ENCODE results near the gene CCDC154. TPM values are rescaled to one million over a fixed set of nuclear protein-coding genes. Genes with fewer than 3 reads are reported as not detected.

CCDC154 gene
- total RNA-seq, 1 donor from 2014 or later, result under 0.01 TPM

DNA sequence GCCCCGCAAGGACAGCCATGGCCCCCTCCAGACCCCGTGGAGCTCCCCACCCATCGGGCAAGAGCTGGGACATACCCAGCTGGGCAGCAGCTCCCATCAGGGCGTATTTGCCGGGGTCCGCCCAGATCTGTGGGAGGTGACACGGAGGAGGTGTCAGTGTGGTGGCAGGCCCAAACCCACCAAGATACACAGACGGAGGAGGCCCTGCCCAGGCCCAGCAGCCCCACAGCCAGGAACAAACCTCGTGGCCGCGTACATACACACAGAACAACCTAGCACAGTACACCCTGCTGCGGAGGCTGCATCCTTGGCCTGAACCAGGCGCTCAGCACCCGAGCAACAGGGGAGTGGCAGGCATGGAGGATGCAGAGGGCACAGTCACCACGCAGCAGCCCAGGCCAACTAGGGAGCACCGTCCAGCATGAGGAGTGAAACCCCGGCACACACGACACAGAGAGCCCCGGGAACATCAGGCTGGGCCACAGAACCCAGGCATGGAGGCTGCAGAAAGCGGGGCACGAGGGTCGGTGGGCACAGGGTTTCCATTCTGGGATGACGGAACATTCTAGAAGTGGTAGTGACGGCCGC lies 4.9 kb upstream of the CCDC154 start:
- TF ChIP-seq, protein P1, sequence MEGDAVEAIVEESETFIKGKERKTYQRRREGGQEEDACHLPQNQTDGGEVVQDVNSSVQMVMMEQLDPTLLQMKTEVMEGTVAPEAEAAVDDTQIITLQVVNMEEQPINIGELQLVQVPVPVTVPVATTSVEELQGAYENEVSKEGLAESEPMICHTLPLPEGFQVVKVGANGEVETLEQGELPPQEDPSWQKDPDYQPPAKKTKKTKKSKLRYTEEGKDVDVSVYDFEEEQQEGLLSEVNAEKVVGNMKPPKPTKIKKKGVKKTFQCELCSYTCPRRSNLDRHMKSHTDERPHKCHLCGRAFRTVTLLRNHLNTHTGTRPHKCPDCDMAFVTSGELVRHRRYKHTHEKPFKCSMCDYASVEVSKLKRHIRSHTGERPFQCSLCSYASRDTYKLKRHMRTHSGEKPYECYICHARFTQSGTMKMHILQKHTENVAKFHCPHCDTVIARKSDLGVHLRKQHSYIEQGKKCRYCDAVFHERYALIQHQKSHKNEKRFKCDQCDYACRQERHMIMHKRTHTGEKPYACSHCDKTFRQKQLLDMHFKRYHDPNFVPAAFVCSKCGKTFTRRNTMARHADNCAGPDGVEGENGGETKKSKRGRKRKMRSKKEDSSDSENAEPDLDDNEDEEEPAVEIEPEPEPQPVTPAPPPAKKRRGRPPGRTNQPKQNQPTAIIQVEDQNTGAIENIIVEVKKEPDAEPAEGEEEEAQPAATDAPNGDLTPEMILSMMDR (IDR thresholded peaks at IDR 0.05; ENCODE audit: insufficient read depth, low read length, severe bottlenecking), result no peak
- FAIRE-seq (no peak), DNase-seq (ENCODE audit: low read depth) (no peak)
- H3K36me3 ChIP-seq (ENCODE audit: control insufficient read depth, insufficient read depth, low read length), result peaks cover 10% of the 10 kb centered on the region
- H3K4me3 ChIP-seq (ENCODE audit: low read depth, low read length), result no peak overlapping the region
- H3K27me3 ChIP-seq (ENCODE audit: control insufficient read depth, insufficient read depth, low read length), result no peaks in the 10 kb centered on the region

DNA sequence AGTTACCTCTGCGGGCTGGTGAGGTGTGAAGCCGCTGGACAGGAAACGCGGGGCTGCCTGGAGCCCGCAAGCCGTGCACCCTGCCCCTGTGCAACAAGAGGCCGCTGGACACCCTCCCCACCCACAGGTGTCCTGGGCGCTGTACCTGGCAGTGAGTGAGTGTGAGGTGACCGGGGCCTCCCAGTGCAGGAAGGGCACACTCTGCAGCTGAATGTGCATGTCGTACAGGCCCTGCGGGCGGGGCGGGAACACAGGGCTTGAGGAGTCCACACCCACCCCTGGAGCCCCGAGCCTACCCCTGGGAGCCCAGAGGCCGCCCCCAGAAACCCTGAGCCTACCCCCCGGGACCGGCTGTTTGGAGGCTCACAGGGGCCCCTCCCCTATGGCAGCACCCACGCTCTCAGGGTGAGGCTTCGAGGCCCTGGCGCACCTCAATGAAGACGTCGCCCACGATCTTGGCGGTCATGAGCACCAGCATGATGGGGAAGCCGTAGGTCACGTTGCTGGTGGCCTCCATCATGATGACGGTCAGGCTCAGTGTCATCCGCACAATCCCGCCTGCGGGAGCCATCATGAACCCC lies 4.3 kb upstream of the CCDC154 start:
- Histone ChIP-seq H3K4me3 (ENCODE audit: low read depth, low read length) (no peak overlapping the region), H3K27me3 (ENCODE audit: control insufficient read depth, insufficient read depth, low read length) (no peaks in the 10 kb centered on the region), H3K36me3 (ENCODE audit: control insufficient read depth, insufficient read depth, low read length) (peaks cover 10% of the 10 kb centered on the region)
- FAIRE-seq (no peak), DNase-seq (ENCODE audit: low read depth) (no peak)
- TF ChIP-seq, protein P1 (IDR thresholded peaks at IDR 0.05; ENCODE audit: insufficient read depth, low read length, severe bottlenecking), result no peak

DNA sequence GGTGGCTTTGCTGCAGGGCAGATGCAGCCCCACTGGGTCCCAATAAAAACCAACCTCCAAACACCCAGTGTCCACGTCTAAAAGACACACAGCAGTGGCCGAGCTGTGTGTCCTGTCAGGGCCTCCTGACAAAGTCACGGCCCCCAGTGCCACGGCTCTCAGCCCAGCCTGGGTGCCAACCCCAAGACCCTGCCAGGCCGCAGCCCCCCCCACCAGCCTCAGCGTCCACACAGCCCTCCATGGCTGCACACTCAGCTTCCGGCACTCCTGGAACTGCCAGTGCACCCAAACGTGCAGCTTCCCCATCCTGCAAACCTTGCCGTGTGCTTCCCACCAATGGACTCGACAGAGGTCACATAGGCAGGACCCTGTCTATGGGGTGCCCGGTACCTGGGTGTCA lies 3.6 kb upstream of the CCDC154 start:
- Histone ChIP-seq H3K36me3 (ENCODE audit: control insufficient read depth, insufficient read depth, low read length) (peaks cover 10% of the 10 kb centered on the region), H3K27me3 (ENCODE audit: control insufficient read depth, insufficient read depth, low read length) (no peaks in the 10 kb centered on the region), H3K4me3 (ENCODE audit: low read depth, low read length) (no peak overlapping the region)
- TF ChIP-seq, protein P1 (IDR thresholded peaks at IDR 0.05; ENCODE audit: insufficient read depth, low read length, severe bottlenecking), result no peak
- FAIRE-seq, result no peak
- no peak for DNase-seq (ENCODE audit: low read depth)

DNA sequence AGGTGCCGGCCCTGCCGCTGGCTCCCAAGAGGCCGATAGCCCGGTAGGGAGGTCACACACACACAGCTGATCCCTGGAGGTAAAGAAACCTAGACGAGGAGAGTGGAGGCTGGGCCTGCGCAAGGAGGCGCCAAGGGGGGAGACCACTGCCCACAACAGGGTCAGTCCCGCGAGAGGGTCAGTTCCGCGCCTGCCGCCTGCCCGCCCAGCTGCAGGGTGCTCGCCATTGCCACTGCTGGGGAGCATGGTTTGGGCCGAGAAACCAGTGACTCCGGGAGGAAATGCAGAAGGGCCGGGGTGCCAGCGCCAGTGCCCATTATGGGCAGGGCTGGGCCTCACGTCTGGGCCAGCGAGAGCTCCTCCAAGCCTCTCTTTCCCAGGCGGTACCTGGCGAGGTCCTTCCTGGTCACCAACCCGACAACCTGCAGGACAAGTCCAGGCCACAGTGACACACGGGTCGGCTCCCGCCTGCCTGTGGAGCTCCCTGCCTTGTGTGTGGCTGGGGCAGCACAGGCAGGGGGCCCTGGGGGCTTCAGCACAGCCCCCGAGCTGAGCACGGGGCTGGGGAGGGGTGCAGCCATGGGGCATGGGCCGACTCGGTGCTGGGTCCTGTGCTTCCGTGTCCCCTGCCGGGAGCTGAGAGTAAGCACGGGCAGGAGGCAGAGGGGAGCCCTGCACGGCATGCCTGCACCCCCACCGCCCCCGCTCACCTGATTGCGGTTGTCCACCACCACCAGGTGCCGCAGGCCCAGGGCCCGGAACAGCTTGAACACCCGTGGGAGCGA lies 2.1 kb upstream of the CCDC154 start:
- Histone ChIP-seq H3K36me3 (ENCODE audit: control insufficient read depth, insufficient read depth, low read length) (peaks cover 9% of the 10 kb centered on the region), H3K27me3 (ENCODE audit: control insufficient read depth, insufficient read depth, low read length) (no peaks in the 10 kb centered on the region), H3K4me3 (ENCODE audit: low read depth, low read length) (no peak overlapping the region)
- TF ChIP-seq, protein P1 (IDR thresholded peaks at IDR 0.05; ENCODE audit: insufficient read depth, low read length, severe bottlenecking), result no peak
- FAIRE-seq (no peak), DNase-seq (ENCODE audit: low read depth) (no peak)

DNA sequence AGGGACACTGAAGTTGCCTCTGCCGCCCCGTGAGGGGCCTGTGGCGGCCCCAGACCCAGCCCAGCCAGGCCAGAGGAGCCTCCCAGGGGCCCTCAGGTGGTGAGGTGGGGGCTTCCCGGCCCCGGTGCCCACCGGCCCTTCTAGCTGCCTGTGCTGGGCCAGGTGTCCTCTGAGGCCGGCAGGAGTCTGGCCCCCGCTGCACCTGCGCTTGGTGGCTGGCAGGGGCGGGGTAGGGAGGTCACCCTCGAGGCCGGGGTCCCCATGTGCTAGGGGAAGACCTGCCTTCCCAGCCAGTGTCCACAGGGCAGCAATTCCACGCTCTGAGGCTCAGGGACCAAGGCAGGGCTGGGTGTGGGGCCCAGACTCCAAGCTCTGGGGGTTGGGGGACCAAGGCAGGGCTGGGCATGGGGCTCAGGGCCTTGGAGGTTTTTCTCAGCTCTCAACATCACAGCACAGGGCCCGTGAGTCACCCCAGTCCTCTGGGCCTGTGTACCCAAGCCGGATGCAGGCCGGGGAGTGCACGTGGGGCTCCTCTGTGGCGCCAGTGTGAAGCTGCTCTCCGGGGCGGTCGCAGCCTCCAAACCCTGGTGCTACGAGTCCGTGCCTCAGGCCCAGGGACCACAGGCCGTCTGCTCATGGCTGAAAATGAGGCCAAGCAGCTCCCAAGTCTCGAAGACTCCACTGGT lies 1.3 kb upstream of the CCDC154 start:
- no peaks in the 10 kb centered on the region for H3K27me3 ChIP-seq (ENCODE audit: control insufficient read depth, insufficient read depth, low read length)
- no peak overlapping the region for H3K4me3 ChIP-seq (ENCODE audit: low read depth, low read length)
- FAIRE-seq, result no peak
- DNase-seq (ENCODE audit: low read depth), result no peak
- peaks cover 8% of the 10 kb centered on the region for H3K36me3 ChIP-seq (ENCODE audit: control insufficient read depth, insufficient read depth, low read length)
- TF ChIP-seq, protein P1 (IDR thresholded peaks at IDR 0.05; ENCODE audit: insufficient read depth, low read length, severe bottlenecking), result no peak

All from bronchial epithelial cell (primary cell).